Heart left ventricle (tissue), 16 donors: Measurements from ENCODE around the gene ULK4. TPM values are rescaled to one million over a fixed set of nuclear protein-coding genes. Genes with fewer than 3 reads are reported as not detected.
A peak's percentile ranks its signal among the peaks of the same experiment; 100 is the strongest.

Source experiments
- ATAC-seq, 4 donors: fragments of 200-7000 bp; cut with Tn5 transposase; one replicate each; pipeline ENCODE4 v1.9.1; 2020 to 2022; ENCODE audit warnings: moderate library complexity in 4 of 4, mild to moderate bottlenecking in 3 of 4, moderate number of reproducible peaks in 1 of 4
- DNase-seq, 5 donors: peaks; one replicate each; pipeline ENCODE4 v3.0.0-alpha.2; 2020
- H3K27ac ChIP-seq, 12 donors: fragments of 200-600 bp; sonication (generic) in 4 of 12; one replicate each; pipeline versions ENCODE4 v1.5.0 to v1.8.0; 2016 to 2022; ENCODE audit warnings: mild to moderate bottlenecking in 2 of 12
- H3K27me3 ChIP-seq, 9 donors: fragments of 200-600 bp; sonication (generic) in 2 of 9; one replicate each; pipeline versions ENCODE4 v1.5.1 to v1.8.0; 2016 to 2022; ENCODE audit warnings: mild to moderate bottlenecking in 3 of 9
- H3K36me3 ChIP-seq, 9 donors: fragments of 200-600 bp; sonication (generic) in 2 of 9; one replicate each; pipeline versions ENCODE4 v1.5.0 to v1.8.0; 2018 to 2022; ENCODE audit warnings: mild to moderate bottlenecking in 2 of 9
- H3K4me1 ChIP-seq, 12 donors: fragments of 200-600 bp; sonication (generic) in 4 of 12; one replicate each; pipeline versions ENCODE4 v1.5.0 to v1.8.0; 2016 to 2022; ENCODE audit warnings: mild to moderate bottlenecking in 3 of 12
- H3K4me3 ChIP-seq, 12 donors: fragments of 200-600 bp; sonication (generic) in 4 of 12; one replicate each; pipeline versions ENCODE4 v1.5.0 to v1.8.0; 2017 to 2022; ENCODE audit warnings: mild to moderate bottlenecking in 9 of 12, moderate library complexity in 4 of 12
- H3K9me3 ChIP-seq, 12 donors: fragments of 200-600 bp; sonication (generic) in 4 of 12; one replicate each; pipeline versions ENCODE4 v1.5.0 to v1.8.0; 2016 to 2022; ENCODE audit warnings: mild to moderate bottlenecking in 1 of 12
- POLR2A ChIP-seq, 2 donors: fragments of 450-650 bp; IDR thresholded peaks; one replicate each; pipeline ENCODE4 v1.6.1; 2017; ENCODE audit warnings: antibody characterized with exemption in 2 of 2, mild to moderate bottlenecking in 2 of 2, moderate library complexity in 2 of 2
- WGBS, 4 donors: extraction: QIAGEN DNeasy Blood & Tissue Kit in 2 of 4; methylation state at CpG; one replicate each; pipeline versions ENCODE4 v1.1.5 to v1.1.7; 2013 to 2018; 5-methylcytosine and 5-hydroxymethylcytosine counted together
- intact Hi-C, 10 donors: fragments of 100-400 bp; cut with DNase I; formaldehyde crosslinking; loops; one replicate each; pipeline versions ENCODE4 v1.11.1 to v1.14.2; 2022
- polyA plus RNA-seq, 2 donors: library from polyadenylated mRNA; stranded (reverse); fragments of 200-250 nt; gene quantifications; one replicate each; pipeline ENCODE4 v1.2.3, GENCODE V29; 2013
- total RNA-seq, 9 donors: library from RNA; depleted of rRNA in 2 of 9; stranded (reverse); fragments of >200 nt in 2 of 9; fragmentation: NEBNext Ultra II Directional in 3 of 9; extraction: Animal tissue kit (Norgen Biotek cat#: 25700) in 3 of 9; gene quantifications; one replicate each; pipeline versions ENCODE4 v1.1.0 to v1.2.4, GENCODE V29; 2016 to 2023
- TF ChIP-seq, protein P1 (sequence below), 12 donors: fragments of 200-600 bp; sonication (generic) in 4 of 12; IDR thresholded peaks; one replicate each; pipeline versions ENCODE4 v1.5.0 to v1.8.0; 2018 to 2022; ENCODE audit warnings: antibody characterized with exemption in 12 of 12, mild to moderate bottlenecking in 5 of 12
- donor health status: ischemic (EF 13 %, LVEDD 7.1; RV severe dilation, severe dysfunction).
- donor health status: healthy with polysubstance abuse.
- donor health status: DM: no; HTN: yes; CAD: no.
- donor health status: DM: no; HTN: no; CAD: no.
- donor health status: ischemic (EF 25% LVEDD 6.9; RV normal size, moderate dysfunction).
- donor health status: ischemic (EF 25% LVEDD 5.7; RV mildly dilated, moderate dysfunction).
- donor health status: healthy.
- donor health status: DM: yes; HTN: yes; CAD: no.
- donor health status: ischemic (EF 35%, LVEDD 5.7; RV mildly dilated, moderate dysfunction).
- donor health status: nonischemic (EF 11% LVEDD 7.7; RV severe dilation, severe dysfunction).
- donor health status: DM: yes; HTN: yes; CAD: no.
- donor health status: PGD.
- donor health status: ischemic (EF 29% LVEDD 5.4; RV normal size, mild dysfunction).
- donor health status: nonischemic (EF 23%, LVEDD 6.1; RV moderate dilation, normal function).

The ULK4 gene
- total and polyA plus RNA-seq, 11 donors: 0.91 to 6.1 (median 2.1) TPM

DNA sequence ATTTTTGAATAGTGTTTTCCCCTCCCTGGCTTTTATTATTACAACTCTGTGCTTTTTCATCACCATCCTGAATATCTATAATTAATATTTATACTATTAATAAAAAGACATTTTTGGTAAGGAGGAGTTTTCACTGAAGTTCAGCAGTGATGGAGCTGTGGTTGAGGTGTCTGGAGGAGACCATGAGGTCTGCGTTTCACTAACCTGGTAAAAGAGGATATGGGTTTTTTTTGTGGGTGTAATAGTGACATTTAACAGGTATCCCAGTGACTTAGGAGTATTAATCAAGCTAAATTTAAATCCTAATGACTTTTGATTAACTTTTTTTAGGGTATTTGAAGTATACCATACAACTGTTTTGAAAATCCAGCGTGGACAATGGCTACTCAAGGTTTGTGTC, 738.2 kb downstream of the ULK4 start:
- H3K27me3 ChIP-seq: no peaks in the 10 kb centered on the region
- ATAC-seq (no peak), DNase-seq (no peak)
- TF ChIP-seq POLR2A (IDR thresholded peaks at IDR 0.05): no peak
- TF ChIP-seq, protein P1, sequence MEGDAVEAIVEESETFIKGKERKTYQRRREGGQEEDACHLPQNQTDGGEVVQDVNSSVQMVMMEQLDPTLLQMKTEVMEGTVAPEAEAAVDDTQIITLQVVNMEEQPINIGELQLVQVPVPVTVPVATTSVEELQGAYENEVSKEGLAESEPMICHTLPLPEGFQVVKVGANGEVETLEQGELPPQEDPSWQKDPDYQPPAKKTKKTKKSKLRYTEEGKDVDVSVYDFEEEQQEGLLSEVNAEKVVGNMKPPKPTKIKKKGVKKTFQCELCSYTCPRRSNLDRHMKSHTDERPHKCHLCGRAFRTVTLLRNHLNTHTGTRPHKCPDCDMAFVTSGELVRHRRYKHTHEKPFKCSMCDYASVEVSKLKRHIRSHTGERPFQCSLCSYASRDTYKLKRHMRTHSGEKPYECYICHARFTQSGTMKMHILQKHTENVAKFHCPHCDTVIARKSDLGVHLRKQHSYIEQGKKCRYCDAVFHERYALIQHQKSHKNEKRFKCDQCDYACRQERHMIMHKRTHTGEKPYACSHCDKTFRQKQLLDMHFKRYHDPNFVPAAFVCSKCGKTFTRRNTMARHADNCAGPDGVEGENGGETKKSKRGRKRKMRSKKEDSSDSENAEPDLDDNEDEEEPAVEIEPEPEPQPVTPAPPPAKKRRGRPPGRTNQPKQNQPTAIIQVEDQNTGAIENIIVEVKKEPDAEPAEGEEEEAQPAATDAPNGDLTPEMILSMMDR (IDR thresholded peaks at IDR 0.05): no peak
- 67 to 74% (median 72%) methylated on average over 2 of the region's 2 CpGs for WGBS, 4 donors
- peak overlapping the region in 7 of 12 donors; percentile 17 to 57 (median 44) for H3K27ac ChIP-seq
- no peak overlapping the region for H3K4me3 ChIP-seq
- no peaks in the 10 kb centered on the region for H3K9me3 ChIP-seq
- intact Hi-C loops: no loop called here
- peaks cover 0 to 52% (median 44%) of the 10 kb centered on the region in 9 donors for H3K36me3 ChIP-seq
- peaks cover 4 to 67% (median 58%) of the 10 kb centered on the region in 12 donors for H3K4me1 ChIP-seq

DNA sequence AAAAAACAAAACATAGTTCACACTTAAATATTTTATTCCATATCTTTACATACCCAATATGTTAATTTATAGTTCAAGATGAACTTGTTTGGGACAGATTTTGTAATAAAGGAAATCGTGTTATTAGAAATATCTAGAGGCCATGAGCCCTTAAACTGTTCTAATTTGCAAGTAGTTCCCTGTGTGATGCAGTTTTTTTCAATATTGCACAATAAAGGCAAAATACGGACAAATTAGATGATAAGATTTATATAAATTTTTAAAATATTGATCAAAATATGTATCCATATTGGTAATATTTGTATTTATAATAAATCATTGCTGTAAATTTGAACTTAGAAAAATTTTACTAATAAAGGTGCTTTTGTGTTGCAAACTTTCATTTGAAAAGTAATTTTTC, 738.8 kb downstream of the ULK4 start:
- Histone ChIP-seq H3K9me3 (no peaks in the 10 kb centered on the region), H3K27ac (no peak overlapping the region), H3K27me3 (no peaks in the 10 kb centered on the region), H3K4me1 (peaks cover 4 to 74% (median 60%) of the 10 kb centered on the region in 12 donors), H3K36me3 (peaks cover 0 to 46% (median 38%) of the 10 kb centered on the region in 9 donors), H3K4me3 (no peak overlapping the region)
- no peak for TF ChIP-seq POLR2A (IDR thresholded peaks at IDR 0.05)
- no peak for DNase-seq
- ATAC-seq: no peak
- intact Hi-C loops: no loop called here
- WGBS, 4 donors: 74 to 80% (median 77%) methylated on average over 2 of the region's 2 CpGs

- Histone ChIP-seq H3K36me3 (peaks cover 0 to 40% (median 32%) of the 10 kb centered on the region in 9 donors), H3K27ac (no peak overlapping the region), H3K4me3 (no peak overlapping the region), H3K27me3 (no peaks in the 10 kb centered on the region), H3K9me3 (no peaks in the 10 kb centered on the region), H3K4me1 (peaks cover 5 to 79% (median 64%) of the 10 kb centered on the region in 12 donors)
- WGBS, 4 donors: 63 to 76% (median 69%) methylated on average over 3 of the region's 3 CpGs
- ATAC-seq (no peak), DNase-seq (no peak)
- intact Hi-C loops: no loop called here
- TF ChIP-seq, protein P1 (IDR thresholded peaks at IDR 0.05): no peak
- TF ChIP-seq POLR2A (IDR thresholded peaks at IDR 0.05): no peak
Observed at GRCh38 chr3:41222501-41222900, 739.4 kb downstream of the ULK4 start.

GRCh38 chr3:41222012-41222411, 739.9 kb downstream of the ULK4 start:
- no peaks in the 10 kb centered on the region for H3K9me3 ChIP-seq
- DNase-seq (no peak), ATAC-seq (no peak)
- H3K27me3 ChIP-seq: no peaks in the 10 kb centered on the region
- peaks cover 0 to 35% (median 27%) of the 10 kb centered on the region in 9 donors for H3K36me3 ChIP-seq
- TF ChIP-seq POLR2A (IDR thresholded peaks at IDR 0.05): no peak
- TF ChIP-seq, protein P1 (IDR thresholded peaks at IDR 0.05): no peak
- H3K27ac ChIP-seq: peak overlapping the region in 1 of 12 donors; percentile 13
- WGBS, 4 donors: 26 to 34% (median 32%) methylated on average over 2 of the region's 2 CpGs
- no peak overlapping the region for H3K4me3 ChIP-seq
- H3K4me1 ChIP-seq: peaks cover 10 to 84% (median 68%) of the 10 kb centered on the region in 12 donors
- intact Hi-C loops: no loop called here
